COLO668 (cell line): Measurements from ENCODE around the gene PDGFRA.
"Not testable (repeated sequence)": the region's sequence is repeated elsewhere in the genome, so short reads cannot be mapped to it uniquely, and the experiment has no call there.

Experiments
- DNase-seq: peaks from one replicate; lab custom pipeline; 2025; ENCODE audit not compliant: unreplicated experiment; lab: John Stamatoyannopoulos, UW

The PDGFRA gene

DNA sequence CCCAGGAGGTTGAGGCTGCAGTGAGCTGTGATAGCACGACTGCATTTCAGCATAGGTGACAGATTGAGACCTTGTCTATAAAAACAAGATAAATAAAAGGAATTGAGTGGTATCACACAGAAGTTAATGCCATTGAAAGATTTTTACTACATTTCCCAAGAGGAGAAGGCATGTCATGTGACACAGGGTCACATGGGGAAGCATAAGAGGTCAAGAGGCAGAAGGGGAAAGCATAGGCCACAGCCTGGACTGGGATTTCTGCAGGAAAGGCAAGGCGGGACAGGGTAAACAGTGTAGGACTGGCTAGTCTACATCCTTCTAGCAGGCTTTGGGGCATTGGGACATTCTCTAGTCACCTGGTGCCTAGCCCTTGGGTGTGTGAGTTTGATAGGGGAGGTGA lies 88.6 kb downstream of the PDGFRA start:
- DNase-seq: no peak

DNA sequence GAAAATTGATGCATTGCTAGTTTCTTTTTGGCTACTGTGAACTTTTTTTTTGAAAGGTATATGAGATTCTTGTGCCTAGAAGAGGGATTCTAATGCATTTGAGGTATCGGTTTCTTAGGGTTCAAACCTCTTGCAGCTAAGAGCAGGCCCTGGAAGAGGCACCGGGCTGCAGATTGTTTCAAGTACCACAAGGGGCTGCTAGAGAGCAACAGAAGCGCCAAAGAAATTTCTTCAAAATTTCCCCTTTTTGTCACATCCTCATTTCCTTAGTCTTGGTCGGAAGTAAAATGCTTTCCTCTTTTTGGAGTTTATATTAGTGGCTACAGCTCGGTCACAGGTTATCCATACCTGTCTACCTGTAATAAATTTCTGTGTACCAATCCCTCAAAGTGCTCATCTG lies 89.8 kb downstream of the PDGFRA start:
- no peak for DNase-seq

DNA sequence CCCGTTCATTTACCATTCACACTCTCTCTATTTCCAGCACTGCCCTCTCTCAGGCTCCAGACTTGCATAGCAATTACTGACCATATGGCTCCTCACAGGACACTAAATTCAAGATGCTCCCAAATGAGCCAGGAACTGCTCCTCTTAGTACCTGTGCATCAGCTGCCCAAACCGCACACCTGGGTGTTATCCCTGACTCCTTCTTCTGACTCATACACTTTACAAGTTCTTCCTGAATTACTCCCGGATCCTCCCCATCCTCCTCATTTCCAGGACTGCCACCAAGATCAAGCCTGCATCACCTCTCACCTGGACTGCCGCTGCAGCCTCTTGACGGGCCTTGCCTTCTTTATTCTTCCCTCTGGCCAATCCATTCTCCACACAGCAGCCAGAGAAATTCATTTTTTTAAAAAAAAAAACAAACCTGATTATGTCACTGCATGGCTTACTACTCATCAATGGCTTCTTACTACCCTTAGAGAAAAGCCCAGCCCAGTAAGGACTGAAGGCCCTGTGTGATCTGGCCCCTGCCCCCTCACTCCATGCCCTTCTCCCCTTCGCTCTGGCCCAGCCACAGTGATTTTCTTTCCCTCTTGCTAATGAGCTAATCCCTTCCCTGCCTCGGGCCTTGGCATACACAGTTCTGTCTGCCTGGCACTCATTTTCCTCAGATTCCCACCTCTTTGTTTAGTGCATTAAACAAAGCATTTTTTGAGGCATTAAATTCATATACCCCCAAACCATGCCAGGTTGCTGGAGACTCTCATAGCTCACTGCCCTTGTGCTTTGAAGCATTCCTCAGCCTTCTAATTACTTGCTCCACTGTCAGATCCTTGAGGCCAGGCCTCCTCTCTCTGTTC lies 92.0 kb downstream of the PDGFRA start:
- DNase-seq: no peak

DNA sequence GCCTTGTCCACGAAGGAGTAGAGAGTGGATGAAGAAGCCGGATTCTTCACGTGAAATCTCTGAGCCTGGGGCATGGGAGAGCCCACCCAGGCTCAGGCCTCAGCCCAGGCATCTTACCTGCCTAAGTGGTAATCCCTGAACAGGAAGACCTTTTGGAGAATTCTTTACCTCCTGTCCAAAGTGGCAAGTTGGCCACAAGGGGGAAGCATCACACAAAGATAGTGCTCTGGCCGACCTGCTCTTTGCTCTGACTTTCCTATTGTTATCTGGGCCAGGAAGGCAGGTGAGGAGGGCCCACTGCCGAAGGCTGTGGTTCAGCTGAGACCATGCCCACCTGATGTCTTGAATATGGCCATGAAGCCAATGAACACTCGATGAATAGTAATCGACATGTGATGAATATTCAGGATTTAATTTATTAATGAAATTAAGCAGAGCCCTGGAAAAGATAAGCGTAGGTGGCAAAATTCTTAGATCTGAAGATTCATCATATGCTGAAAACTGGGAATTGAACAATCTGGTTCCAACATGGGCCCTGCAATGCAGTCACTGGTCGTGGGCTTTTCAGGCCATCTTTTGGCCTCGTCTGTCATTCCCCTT lies 93.8 kb downstream of the PDGFRA start:
- DNase-seq: peak; percentile 75

DNA sequence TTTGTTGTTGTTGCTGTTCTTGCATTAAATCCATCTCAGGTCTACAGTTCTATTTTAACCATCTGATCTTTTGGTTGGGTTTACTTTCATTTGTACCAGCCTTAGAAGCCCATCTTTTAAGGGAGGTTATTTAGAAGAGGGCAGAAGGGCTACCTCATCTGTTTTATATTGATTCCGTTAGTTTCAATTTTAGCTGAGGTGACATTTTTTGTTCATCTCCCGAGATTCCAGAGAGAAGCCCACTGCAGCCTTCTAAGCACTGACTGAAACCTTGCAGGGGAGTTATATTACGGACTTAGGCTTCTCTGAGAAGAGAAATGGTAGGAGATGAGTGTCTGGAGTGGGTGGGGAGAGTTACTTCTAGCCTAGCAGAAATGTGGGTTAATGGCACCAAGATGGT lies 101.8 kb downstream of the PDGFRA start:
- DNase-seq: no peak

DNA sequence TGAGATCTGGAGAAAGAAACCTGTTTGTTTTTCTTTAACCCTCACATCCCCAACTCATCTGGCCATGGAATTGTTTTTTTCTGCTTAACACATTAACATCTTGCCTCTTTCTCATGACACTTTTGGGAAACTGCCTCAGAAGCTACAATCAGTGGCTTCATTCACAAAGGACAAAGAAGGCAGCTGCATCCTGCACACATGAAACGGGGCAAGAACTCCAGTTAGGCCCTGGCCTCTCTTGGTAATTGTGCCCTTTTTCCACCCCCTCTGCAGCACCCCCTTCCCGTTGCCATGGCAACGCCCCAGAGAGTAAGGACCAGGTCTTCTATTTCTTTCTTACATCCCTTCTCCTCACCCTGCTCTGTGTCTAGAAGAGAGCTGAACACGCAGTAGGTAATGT lies 103.4 kb downstream of the PDGFRA start:
- DNase-seq: no peak

DNA sequence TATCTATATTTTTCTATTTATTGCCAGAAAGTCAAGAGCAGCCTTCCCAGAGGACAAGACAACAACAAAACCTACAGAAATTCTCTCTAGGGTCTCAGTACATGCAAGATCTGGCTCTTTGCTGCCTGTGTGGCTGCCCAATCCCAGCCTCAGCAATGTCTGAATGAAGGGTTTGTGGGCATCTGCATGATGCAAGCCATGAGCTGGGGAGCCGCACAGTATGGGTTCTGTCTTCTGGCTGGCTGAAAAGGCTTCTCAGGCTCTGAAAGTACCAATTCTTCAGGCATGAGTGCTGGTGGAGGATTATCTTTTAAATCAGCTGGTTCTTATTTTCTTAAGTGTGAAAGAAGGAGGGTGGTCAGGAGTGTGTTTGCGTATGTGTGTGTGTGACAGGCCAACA lies 104.6 kb downstream of the PDGFRA start:
- no peak for DNase-seq

DNA sequence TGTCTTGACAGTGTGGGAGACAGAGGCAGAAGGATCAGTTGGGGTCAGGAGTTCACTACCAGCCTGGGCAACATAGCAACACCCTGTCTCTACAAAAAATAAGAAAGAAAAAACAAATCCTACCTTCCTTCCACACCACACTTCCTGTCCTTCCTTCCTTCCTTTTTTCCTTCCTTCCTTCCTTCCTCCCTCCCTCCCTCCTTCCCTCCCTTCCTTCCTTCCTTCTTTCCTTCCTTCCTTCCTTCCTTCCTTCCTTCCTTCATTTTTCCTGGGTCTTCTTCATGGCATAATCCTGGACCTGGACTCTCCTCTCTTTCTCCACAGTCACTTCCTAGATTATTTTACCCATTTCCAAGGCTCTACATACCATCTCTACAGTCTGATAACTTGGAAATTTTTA lies 105.7 kb downstream of the PDGFRA start:
- DNase-seq: not testable (repeated sequence)

DNA sequence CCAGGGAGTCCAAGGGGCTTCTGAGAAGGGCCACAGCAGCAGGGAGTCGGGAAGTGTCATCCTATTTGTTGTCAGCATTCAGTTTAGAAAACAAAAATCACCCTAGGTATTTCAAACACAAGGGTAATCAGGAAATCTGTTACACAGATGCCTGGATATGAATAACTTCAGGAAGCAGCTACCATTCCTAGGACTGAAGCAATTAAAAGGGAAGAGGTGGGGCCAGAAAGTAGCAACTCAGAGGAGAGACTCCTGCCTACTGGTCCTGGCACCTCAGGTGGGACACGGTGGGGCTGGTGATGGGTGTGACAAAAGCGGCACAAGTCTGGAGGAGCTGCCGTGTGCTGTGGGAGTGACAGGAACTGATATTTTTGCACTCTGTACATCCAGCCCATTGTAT lies 107.9 kb downstream of the PDGFRA start:
- DNase-seq: no peak

DNA sequence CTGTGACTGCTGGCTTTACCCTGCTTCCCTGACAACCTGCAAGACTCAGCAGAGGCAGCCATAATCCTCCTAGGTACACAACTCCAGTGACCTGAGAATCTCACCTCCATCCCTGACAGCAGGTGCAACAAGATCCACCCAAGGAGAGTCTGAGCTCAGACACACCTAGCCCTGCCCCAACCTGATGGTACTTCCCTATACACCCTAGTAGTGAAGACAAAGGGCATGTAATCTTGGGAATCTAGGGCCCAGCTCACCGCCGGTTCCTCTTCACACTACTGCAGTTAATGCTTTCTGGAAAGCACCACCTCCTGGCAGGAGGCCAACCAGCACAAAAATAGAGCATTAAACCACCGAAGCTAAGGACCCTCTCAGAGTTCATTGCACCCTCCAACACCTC lies 113.0 kb downstream of the PDGFRA start:
- not testable (repeated sequence) for DNase-seq
